B cell (primary cell): ENCODE results near the gene KCNJ5. TPM values are rescaled to one million over a fixed set of nuclear protein-coding genes. Genes with fewer than 3 reads are reported as not detected.

Source experiments
- ATAC-seq: fragments of 200-7000 bp; cut with Tn5 transposase; one replicate; pipeline ENCODE4 v1.10.0; 2021; ENCODE audit warnings: low read depth, mild to moderate bottlenecking, moderate number of reproducible peaks, moderate library complexity
- CTCF ChIA-PET: fragments of 350-600 bp; sonication (Branson Sonifier 250); formaldehyde crosslinking; loops from one replicate; lab custom pipeline; 2021; ENCODE audit warnings: antibody characterized with exemption, inconsistent platforms; lab: Charles Lee
- POLR2A ChIA-PET: fragments of 350-600 bp; sonication (Branson Sonifier 250); formaldehyde crosslinking; loops from one replicate; lab custom pipeline; 2021; ENCODE audit warnings: antibody characterized with exemption; lab: Charles Lee
- DNase-seq: peaks from one replicate; pipeline ENCODE4 v3.0.0; 2013
- H2AFZ ChIP-seq: 2 replicates; pipeline ENCODE4 v1.6.1; 2012; ENCODE audit warnings: mild to moderate bottlenecking, low read depth, low read length; ENCODE audit not compliant: insufficient read depth, poor library complexity, severe bottlenecking
- H3K27ac ChIP-seq, 2 donors: 1 replicate in 1 of 2; 2 replicates in 1 of 2; pipeline ENCODE4 v1.5.1; 2012 to 2013; ENCODE audit warnings: low read length in 2 of 2, mild to moderate bottlenecking in 2 of 2, moderate library complexity in 1 of 2
- H3K27me3 ChIP-seq, 4 experiments: fragments of 200-600 bp in 1 of 4; sonication (generic) in 1 of 4; replicated peaks in 1 of 4; 1 replicate in 2 of 4; 2 replicates in 2 of 4; pipeline versions ENCODE4 v1.6.1 to v1.7.0; 2013 to 2016; ENCODE audit warnings: low read length in 3 of 4, mild to moderate bottlenecking in 2 of 4, mixed read lengths in 1 of 4, moderate library complexity in 1 of 4; ENCODE audit not compliant: insufficient read depth in 4 of 4, control insufficient read depth in 3 of 4; ENCODE audit errors: control extremely low read depth in 1 of 4
- H3K36me3 ChIP-seq, 2 experiments: replicated peaks in 1 of 2; 1 replicate in 1 of 2; 2 replicates in 1 of 2; pipeline versions ENCODE4 v1.6.1 to v1.7.1; 2013; ENCODE audit warnings: low read length in 1 of 2; ENCODE audit not compliant: insufficient read depth in 2 of 2, control insufficient read depth in 1 of 2; ENCODE audit errors: control extremely low read depth in 1 of 2, extremely low read depth in 1 of 2
- H3K4me1 ChIP-seq, 2 donors: fragments of 200-600 bp in 1 of 2; sonication (generic) in 1 of 2; 1 replicate in 1 of 2; 2 replicates in 1 of 2; pipeline versions ENCODE4 v1.5.1 to v1.6.1; 2013 to 2017; ENCODE audit warnings: low read length in 2 of 2; ENCODE audit not compliant: control insufficient read depth in 2 of 2, insufficient read depth in 2 of 2
- H3K4me2 ChIP-seq: replicated peaks from 2 replicates; pipeline ENCODE3; 2012; ENCODE audit warnings: mild to moderate bottlenecking, low read depth, low read length; ENCODE audit not compliant: poor library complexity, severe bottlenecking
- H3K4me3 ChIP-seq, 5 experiments: fragments of 200-600 bp in 1 of 5; sonication (generic) in 1 of 5; 1 replicate in 3 of 5; 2 replicates in 2 of 5; pipeline versions ENCODE4 v1.5.1 to v1.7.0; 2011 to 2016; ENCODE audit warnings: low read length in 4 of 5, mild to moderate bottlenecking in 4 of 5, low read depth in 2 of 5, control low read depth in 1 of 5, moderate library complexity in 1 of 5; ENCODE audit not compliant: insufficient read depth in 1 of 5; ENCODE audit errors: control extremely low read depth in 1 of 5, extremely low read depth in 1 of 5
- H3K79me2 ChIP-seq: fragments of 200-600 bp; sonication (generic); one replicate; pipeline ENCODE4 v1.6.0; 2016; ENCODE audit warnings: low read length; ENCODE audit not compliant: control insufficient read depth, insufficient read depth
- H3K9ac ChIP-seq: fragments of 200-600 bp; sonication (generic); 2 replicates; pipeline ENCODE4 v1.6.1; 2017; ENCODE audit warnings: mild to moderate bottlenecking, low read length, moderate library complexity
- H3K9me3 ChIP-seq, 3 donors: one replicate each; pipeline versions ENCODE4 v1.6.1 to v1.7.1; 2013; ENCODE audit warnings: low read length in 2 of 3; ENCODE audit not compliant: control insufficient read depth in 2 of 3, insufficient read depth in 1 of 3; ENCODE audit errors: control extremely low read depth in 1 of 3
- H4K20me1 ChIP-seq: 2 replicates; pipeline ENCODE4 v1.6.0; 2012; ENCODE audit warnings: mild to moderate bottlenecking, low read length; ENCODE audit not compliant: insufficient read depth, control insufficient read depth, poor library complexity, severe bottlenecking
- H3K27ac Mint-ChIP-seq: one replicate; pipeline ENCODE4 v1.8.0; 2021; ENCODE audit warnings: mixed read lengths
- H3K27me3 Mint-ChIP-seq: one replicate; pipeline ENCODE4 v1.8.0; 2021; ENCODE audit warnings: mixed read lengths
- H3K4me1 Mint-ChIP-seq: one replicate; pipeline ENCODE4 v1.8.0; 2021; ENCODE audit warnings: mixed read lengths
- H3K4me3 Mint-ChIP-seq: one replicate; pipeline ENCODE4 v1.8.0; 2021; ENCODE audit warnings: mixed read lengths
- H3K9me3 Mint-ChIP-seq: one replicate; pipeline ENCODE4 v1.8.0; 2022; ENCODE audit warnings: mixed read lengths; ENCODE audit not compliant: insufficient read depth
- CTCF ChIP-seq: fragments of 200-600 bp; IDR thresholded peaks from one replicate; pipeline ENCODE4 v1.8.0; 2022; ENCODE audit warnings: antibody characterized with exemption, mild to moderate bottlenecking
- EZH2 ChIP-seq: IDR thresholded peaks from 2 replicates; pipeline ENCODE4 v1.6.1; 2012; ENCODE audit warnings: borderline replicate concordance, low read depth, mild to moderate bottlenecking, moderate library complexity, low read length; ENCODE audit not compliant: insufficient read depth, poor library complexity, severe bottlenecking
- WGBS: methylation state at CpG from one replicate; pipeline ENCODE4 v1.1.5; 2013; ENCODE audit warnings: missing lambda C conversion rate; ENCODE audit not compliant: insufficient coverage; 5-methylcytosine and 5-hydroxymethylcytosine counted together
- intact Hi-C: fragments of 100-400 bp; cut with micrococcal nuclease; formaldehyde crosslinking; loops from one replicate; pipeline ENCODE4 v1.10.0; 2022
- polyA plus RNA-seq: library from polyadenylated mRNA; depleted of rRNA; stranded (reverse); fragments of >200 nt; gene quantifications from 2 replicates; pipeline ENCODE4 v1.2.3, GENCODE V29; 2012
- total RNA-seq, 2 donors: library from RNA; stranded (reverse); fragments of 120-200 nt in 1 of 2; gene quantifications; 1 replicate in 1 of 2; 2 replicates in 1 of 2; pipeline versions ENCODE4 v1.2.3 to v1.2.4, GENCODE V29; 2013 to 2022

KCNJ5 gene
- total and polyA plus RNA-seq, 2 donors (not counting 1 experiment from before 2014, with no cell fraction given), result 0.01 TPM; not detected in 1

GRCh38 chr11:128931066-128931465, 39.9 kb downstream of the KCNJ5 start:
- TF ChIP-seq CTCF, result no peak
- no peak for TF ChIP-seq EZH2
- Histone ChIP-seq H4K20me1 (no peaks in the 10 kb centered on the region), H3K9me3 (peaks cover 0 to 16% (median 0%) of the 10 kb centered on the region in 3 donors), H3K27me3 (peaks cover 0 to 18% (median 0%) of the 10 kb centered on the region in 4 experiments), H3K27ac (no peak overlapping the region), H3K4me1 (peaks cover 7 to 11% of the 10 kb centered on the region in 2 donors), H3K79me2 (no peaks in the 10 kb centered on the region), H3K4me3 (no peak overlapping the region), H2AFZ (no peak overlapping the region), H3K36me3 (no peaks in the 10 kb centered on the region), H3K4me2 (no peak overlapping the region), H3K9ac (no peak overlapping the region)
- Mint-ChIP-seq H3K27me3 (peaks cover 18% of the 10 kb centered on the region), H3K27ac (no peak overlapping the region), H3K4me1 (peaks cover 15% of the 10 kb centered on the region), H3K9me3 (no peaks in the 10 kb centered on the region), H3K4me3 (no peak overlapping the region)
- WGBS, result no CpG with 5 or more reads among the region's 3 CpGs
- ATAC-seq (no peak), DNase-seq (no peak)
- ChIA-PET CTCF (interaction anchor here (1.6 kb wide), 1 partner anchor 45 kb away, joined by 3 read pairs; no protein-coding TSS in a partner anchor), POLR2A (interaction anchor here (0.6 kb wide), 1 partner anchor 25 kb away, joined by 3 read pairs; no protein-coding TSS in a partner anchor)
- intact Hi-C loops, result no loop called here

GRCh38 chr11:128931668-128932067, 40.5 kb downstream of the KCNJ5 start:
- POLR2A ChIA-PET, result no interaction called here
- H4K20me1 ChIP-seq, result no peaks in the 10 kb centered on the region
- H3K27ac Mint-ChIP-seq, result no peak overlapping the region

More at GRCh38 chr11:128931668-128932067, 40.5 kb downstream of the KCNJ5 start:
- Histone ChIP-seq H3K27ac (no peak overlapping the region), H3K27me3 (peaks cover 0 to 18% (median 0%) of the 10 kb centered on the region in 4 experiments), H2AFZ (no peak overlapping the region), H3K36me3 (no peaks in the 10 kb centered on the region), H3K79me2 (no peaks in the 10 kb centered on the region), H3K4me1 (peaks cover 7 to 11% of the 10 kb centered on the region in 2 donors), H3K4me3 (no peak overlapping the region), H3K9me3 (peaks cover 0 to 16% (median 0%) of the 10 kb centered on the region in 3 donors), H3K4me2 (no peak overlapping the region), H3K9ac (no peak overlapping the region)
- no peak overlapping the region for H3K4me3 Mint-ChIP-seq
- CTCF ChIA-PET, result interaction anchor here (1.2 to 1.6 kb wide), 2 partner anchors 26 to 45 kb away, joined by 3 read pairs; no protein-coding TSS in a partner anchor
- 94% methylated on average over 6 of the region's 6 CpGs for WGBS
- TF ChIP-seq CTCF (no peak), EZH2 (no peak)
- no peak for ATAC-seq
- intact Hi-C loops, result no loop called here
- no peaks in the 10 kb centered on the region for H3K9me3 Mint-ChIP-seq
- no peak for DNase-seq
- peaks cover 15% of the 10 kb centered on the region for H3K4me1 Mint-ChIP-seq
- H3K27me3 Mint-ChIP-seq, result peaks cover 20% of the 10 kb centered on the region
